ENCODE results near the gene PLCD3. TPM values are rescaled to one million over a fixed set of nuclear protein-coding genes. Genes with fewer than 3 reads are reported as not detected.

PLCD3 gene
- total RNA-seq, 2 experiments from 2014 or later = 4.6 to 5.1 TPM

DNA sequence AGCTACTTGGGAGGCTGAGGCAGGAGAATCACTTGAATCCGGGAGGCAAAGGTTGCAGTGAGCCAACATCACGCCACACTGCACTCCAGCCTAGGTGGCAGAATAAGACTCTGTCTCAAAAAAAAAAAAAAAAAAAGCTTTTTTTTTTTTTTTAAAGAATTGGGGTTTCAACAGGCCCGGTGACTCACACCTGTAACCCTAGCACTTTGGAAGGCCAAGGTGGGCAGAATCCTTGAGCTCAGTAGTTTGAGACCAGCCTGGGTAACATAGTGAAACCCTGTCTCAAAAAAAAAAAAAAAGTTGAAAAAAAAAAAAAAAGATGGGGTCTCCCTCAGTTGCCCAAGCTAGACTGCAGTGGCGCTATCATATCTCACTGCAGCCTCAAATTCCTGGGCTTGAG lies 22.7 kb upstream of the PLCD3 start:
- CTCF ChIA-PET = interaction anchor here (0.6 to 3.1 kb wide), 6 partner anchors 20 to 392 kb away, joined by 3 to 23 read pairs (median 4); partner anchors contain the start of gene ACBD4
- POLR2A ChIA-PET = interaction anchor here (0.6 to 0.9 kb wide), 5 partner anchors 8 to 785 kb away, joined by 3 to 10 read pairs (median 6); partner anchors contain the start of gene ACBD4

DNA sequence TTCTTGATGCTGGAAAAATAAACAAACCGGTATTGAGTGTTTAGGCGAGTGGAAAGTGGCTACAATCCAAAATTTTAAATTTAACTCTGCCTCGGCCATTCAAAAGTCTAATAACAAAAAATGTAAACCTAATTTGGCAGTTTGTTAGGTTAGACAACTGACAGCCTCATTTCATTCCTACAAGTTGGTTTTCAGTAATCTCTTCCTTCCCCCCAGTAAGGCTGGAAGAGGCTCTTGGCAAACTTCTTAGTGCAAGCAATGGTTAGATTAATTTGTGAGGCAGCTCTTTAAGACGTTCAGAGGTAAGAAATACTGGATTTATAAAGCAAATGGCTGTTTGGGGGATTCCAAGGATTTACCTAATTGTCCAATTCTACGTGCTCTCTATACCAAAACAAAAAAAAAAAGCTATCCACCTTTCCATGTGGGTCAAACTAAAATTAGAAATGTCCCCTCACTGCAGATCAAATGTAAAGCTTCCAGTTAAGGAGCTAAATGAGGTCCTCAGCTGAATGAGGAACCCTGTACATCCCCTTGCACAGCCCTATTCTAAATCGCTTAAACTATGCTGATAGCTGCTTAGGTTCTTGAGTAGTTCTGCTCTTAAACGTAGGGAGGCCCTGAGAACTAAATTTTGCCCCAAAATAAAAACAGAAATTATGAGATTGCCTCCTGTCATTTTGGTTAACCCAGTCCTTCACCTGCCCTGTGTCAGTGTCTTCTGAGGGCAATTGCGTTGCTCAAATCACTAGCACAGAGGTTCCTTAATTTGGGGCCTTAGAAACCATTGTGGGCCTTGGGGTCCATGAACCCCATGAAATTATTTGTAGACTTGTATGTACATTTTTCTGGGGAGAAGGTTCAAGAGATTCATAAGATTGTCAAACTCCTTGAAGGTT lies 18.8 kb upstream of the PLCD3 start:
- POLR2A ChIA-PET = interaction anchor here (0.5 to 6.2 kb wide), 7 partner anchors 9 to 929 kb away, joined by 3 to 143 read pairs (median 4); partner anchors contain the start of genes ACBD4 and HEXIM2
- CTCF ChIA-PET = interaction anchor here (0.6 to 11.1 kb wide), 10 partner anchors 9 to 78 kb away, joined by 3 to 196 read pairs (median 5); partner anchors contain the start of genes ACBD4, HEXIM2 and PLCD3

DNA sequence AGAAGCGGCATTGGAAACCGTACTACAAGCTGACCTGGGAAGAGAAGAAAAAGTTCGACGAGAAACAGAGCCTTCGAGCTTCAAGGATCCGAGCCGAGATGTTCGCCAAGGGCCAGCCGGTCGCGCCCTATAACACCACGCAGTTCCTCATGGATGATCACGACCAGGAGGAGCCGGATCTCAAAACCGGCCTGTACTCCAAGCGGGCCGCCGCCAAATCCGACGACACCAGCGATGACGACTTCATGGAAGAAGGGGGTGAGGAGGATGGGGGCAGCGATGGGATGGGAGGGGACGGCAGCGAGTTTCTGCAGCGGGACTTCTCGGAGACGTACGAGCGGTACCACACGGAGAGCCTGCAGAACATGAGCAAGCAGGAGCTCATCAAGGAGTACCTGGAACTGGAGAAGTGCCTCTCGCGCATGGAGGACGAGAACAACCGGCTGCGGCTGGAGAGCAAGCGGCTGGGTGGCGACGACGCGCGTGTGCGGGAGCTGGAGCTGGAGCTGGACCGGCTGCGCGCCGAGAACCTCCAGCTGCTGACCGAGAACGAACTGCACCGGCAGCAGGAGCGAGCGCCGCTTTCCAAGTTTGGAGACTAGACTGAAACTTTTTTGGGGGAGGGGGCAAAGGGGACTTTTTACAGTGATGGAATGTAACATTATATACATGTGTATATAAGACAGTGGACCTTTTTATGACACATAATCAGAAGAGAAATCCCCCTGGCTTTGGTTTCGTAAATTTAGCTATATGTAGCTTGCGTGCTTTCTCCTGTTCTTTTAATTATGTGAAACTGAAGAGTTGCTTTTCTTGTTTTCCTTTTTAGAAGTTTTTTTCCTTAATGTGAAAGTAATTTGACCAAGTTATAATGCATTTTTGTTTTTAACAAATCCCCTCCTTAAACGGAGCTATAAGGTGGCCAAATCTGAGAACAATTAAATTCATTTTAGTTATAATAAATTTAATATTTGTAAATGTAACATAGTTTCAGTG lies 17.7 kb upstream of the PLCD3 start:
- ChIA-PET CTCF (interaction anchor here (0.6 to 11.1 kb wide), 17 partner anchors 11 to 98 kb away, joined by 3 to 196 read pairs (median 7); partner anchors contain the start of genes ACBD4, HEXIM2 and PLCD3), POLR2A (interaction anchor here (0.6 to 6.2 kb wide), 11 partner anchors 10 to 167 kb away, joined by 3 to 143 read pairs (median 10); partner anchors contain the start of genes ACBD4, HEXIM2, MAP3K14 and NMT1)

DNA sequence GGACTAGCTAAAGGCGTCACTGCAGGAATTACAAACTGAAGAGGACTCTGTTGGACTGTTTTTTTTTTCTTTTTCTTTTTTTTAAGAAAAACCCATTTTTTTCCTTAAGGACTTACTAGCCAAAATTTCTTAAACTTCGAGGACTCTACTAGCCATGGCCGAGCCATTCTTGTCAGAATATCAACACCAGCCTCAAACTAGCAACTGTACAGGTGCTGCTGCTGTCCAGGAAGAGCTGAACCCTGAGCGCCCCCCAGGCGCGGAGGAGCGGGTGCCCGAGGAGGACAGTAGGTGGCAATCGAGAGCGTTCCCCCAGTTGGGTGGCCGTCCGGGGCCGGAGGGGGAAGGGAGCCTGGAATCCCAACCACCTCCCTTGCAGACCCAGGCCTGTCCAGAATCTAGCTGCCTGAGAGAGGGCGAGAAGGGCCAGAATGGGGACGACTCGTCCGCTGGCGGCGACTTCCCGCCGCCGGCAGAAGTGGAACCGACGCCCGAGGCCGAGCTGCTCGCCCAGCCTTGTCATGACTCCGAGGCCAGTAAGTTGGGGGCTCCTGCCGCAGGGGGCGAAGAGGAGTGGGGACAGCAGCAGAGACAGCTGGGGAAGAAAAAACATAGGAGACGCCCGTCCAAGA lies 16.8 kb upstream of the PLCD3 start:
- ChIA-PET POLR2A (interaction anchor here (0.6 to 6.2 kb wide), 15 partner anchors 10 to 253 kb away, joined by 3 to 143 read pairs (median 7); partner anchors contain the start of genes ACBD4, HEXIM2, MAP3K14 and NMT1), CTCF (interaction anchor here (1.1 to 11.1 kb wide), 18 partner anchors 10 to 1026 kb away, joined by 3 to 196 read pairs (median 6); partner anchors contain the start of genes ACBD4, HEXIM2 and PLCD3)

DNA sequence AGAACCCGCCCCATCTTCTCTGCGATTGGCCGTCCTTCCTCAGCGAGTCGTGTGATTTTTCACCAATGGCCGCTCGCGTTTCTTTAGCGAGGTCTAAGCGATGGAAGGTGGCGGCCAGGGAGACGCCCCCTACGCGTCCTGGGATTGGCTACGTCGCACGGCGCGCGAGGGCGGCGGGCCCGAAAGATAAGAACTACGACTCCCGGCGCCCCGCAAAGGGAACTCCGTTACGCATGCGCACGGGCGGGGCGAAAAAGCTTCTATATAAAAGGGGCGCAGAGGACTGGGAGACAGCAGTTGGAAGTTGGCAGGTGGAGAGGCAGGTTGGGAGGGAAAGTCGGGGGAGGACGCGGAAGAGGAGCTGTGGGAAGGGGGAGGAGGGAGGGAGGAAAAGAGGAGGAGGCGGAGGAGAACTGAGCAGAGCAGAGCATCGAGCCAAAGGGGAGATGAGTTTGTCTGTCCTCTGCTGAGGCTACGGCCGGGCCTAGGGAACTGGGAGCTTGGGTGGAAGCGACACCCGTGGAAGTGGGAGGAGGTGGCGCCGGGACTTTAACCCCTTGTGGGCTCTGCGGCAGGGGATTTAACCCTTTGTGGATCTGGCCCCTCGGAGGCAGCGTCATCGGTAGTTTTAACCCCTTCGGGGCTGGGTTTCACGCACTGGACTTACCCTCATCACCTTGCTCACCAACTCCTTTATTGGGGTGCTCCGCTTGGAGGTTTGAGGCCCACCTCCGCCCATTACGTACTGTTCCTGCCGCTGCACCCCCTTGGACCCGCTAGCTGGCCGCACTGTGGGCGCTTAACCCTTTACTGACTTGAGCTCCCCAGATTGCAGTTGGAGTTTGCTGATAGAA lies 16.1 kb upstream of the PLCD3 start, which contains the start of gene HEXIM1:
HEXIM1 (plus strand) TSS at position 293 of the 854 bp plus-strand sequence. CDS start 716 bp downstream, outside the sequence.
- ChIA-PET POLR2A (interaction anchor here (0.6 to 6.2 kb wide), 15 partner anchors 9 to 261 kb away, joined by 3 to 143 read pairs (median 7); partner anchors contain the start of genes ACBD4, HEXIM2, MAP3K14 and NMT1), CTCF (interaction anchor here (0.8 to 11.1 kb wide), 18 partner anchors 9 to 1026 kb away, joined by 3 to 196 read pairs (median 6); partner anchors contain the start of genes ACBD4, HEXIM2 and PLCD3)

DNA sequence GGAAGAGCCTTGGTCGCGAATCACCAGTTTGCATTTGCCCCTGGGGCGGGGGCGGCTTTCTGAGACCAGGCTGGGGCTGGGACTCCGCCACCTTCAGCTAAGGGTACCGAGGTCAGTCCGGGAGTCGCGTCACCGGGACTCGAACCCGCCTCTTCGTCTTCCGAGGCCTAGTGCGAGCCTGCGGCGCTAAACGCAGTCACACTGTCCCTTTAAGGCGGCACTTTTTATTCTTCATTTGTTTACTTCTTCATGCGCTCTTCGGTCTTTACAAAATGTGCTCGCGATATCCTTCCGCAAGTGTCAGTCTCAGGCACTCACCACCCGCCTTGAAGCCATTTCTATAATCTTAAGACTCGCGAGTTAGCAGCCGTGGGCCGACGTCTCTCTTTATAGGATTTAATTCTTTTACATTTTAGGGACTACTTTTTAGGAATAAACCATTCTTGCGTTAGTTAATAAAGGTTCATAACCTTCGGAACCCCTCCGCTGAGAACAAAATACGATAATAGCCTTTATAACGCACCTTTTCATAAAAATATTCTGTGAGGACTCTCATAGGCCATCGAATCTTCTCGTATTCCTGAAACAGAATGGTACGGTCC lies 15.4 kb upstream of the PLCD3 start:
- POLR2A ChIA-PET = interaction anchor here (0.6 to 6.2 kb wide), 12 partner anchors 9 to 262 kb away, joined by 4 to 143 read pairs (median 8); partner anchors contain the start of genes ACBD4, HEXIM2 and NMT1
- CTCF ChIA-PET = interaction anchor here (0.8 to 11.1 kb wide), 12 partner anchors 8 to 1025 kb away, joined by 3 to 196 read pairs (median 6); partner anchors contain the start of genes ACBD4, HEXIM2 and PLCD3

DNA sequence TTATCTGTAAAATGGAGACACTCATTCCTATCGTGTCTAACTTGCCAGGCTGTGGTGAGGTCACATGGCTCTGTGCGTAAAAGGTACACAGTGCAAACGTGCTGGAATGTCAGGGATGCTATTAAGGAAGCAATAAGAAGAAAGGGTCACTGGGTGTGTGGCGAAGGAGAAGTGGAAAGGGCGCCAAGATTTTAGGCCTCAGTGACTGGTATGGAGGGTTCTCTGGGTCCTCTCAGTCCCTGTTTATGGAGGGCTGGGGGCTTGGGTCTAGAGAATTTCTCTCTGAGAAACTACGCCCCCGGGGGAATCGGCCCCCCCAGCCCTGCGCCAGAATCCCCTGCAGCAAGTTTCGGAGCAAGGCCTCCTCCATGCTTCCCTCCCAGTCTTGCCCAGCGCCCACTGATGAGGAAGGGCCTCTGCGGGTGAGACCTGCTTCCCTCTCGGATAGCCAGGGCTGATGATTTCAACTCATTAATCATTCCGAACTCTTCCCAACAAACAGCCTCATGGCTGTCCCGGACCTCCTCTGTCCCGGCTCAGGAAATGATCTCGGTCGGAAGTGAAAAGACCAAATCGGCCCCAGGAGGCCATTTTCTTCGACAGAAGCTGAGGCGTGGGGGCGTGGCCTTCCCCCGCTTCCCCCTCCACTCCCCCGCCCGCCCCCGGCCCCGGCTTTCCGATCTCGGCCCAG lies 14.7 kb upstream of the PLCD3 start:
- ChIA-PET POLR2A (interaction anchor here (1.3 to 6.2 kb wide), 4 partner anchors 8 to 80 kb away, joined by 3 to 143 read pairs (median 39); partner anchors contain the start of genes ACBD4 and HEXIM2), CTCF (interaction anchor here (2.5 to 11.1 kb wide), 3 partner anchors 14 to 79 kb away, joined by 9 to 196 read pairs (median 103); partner anchors contain the start of genes ACBD4, HEXIM2 and PLCD3)

DNA sequence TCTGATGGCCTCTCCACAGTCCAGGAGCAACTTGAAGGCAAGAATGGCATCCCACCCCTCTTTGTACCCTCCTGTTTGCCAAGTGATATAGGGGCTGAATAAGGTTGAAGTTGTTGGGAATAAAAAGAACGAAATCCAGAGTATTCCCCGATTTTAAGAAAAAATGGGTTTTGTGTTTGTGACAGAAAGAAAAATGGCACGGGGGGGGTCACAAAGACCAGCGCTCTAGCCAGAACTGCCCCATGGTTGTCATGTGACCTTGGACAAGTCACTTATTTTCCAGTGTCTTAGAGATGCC lies 14.2 kb upstream of the PLCD3 start:
- CTCF ChIA-PET = interaction anchor here (1.0 to 11.1 kb wide), 2 partner anchors 13 to 14 kb away, joined by 3 to 196 read pairs; partner anchors contain the start of genes ACBD4 and PLCD3
- POLR2A ChIA-PET = interaction anchor here (1.3 kb wide), 1 partner anchor 9 kb away, joined by 3 read pairs; no protein-coding TSS in a partner anchor

DNA sequence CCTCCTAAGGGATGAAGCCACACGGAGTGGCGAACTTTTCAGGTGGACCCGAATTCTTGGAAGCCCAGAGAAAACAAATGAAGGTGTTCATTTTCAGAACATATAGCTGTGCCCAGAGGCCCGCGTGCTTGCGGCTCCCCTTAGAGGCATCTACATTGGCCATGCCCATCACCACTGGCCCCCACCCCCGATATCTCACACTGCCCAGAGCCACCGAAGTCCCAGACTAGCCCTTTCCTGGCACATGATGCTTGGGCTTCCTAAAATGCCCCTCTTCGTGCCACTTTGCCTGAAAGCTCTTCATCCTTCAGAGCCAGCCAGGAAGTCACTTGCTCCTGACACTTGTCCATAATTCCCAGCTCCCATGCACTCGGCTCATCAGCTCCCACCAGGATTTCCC lies 13.9 kb upstream of the PLCD3 start:
- CTCF ChIA-PET = interaction anchor here (1.0 to 11.1 kb wide), 2 partner anchors 13 to 14 kb away, joined by 3 to 196 read pairs; partner anchors contain the start of genes ACBD4 and PLCD3
- POLR2A ChIA-PET = interaction anchor here (0.6 to 1.3 kb wide), 2 partner anchors 9 to 13 kb away, joined by 3 to 9 read pairs; no protein-coding TSS in a partner anchor

DNA sequence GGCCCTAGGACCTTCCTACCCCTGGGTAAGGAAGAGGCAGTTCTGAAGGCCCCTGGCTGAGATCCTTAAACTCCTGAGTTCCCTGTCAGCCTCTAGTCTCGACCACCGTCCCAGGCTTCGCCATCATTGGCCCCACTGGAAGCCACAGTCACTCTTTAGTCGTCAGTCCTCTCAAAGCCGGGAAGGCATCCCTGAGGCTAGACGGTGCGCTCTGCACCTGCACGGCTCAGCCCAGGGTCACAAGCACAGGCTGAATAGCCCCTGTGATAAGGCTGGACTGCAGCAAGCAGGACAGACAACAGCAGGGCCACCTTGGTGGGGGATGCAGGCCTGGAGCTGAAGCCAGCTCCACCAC lies 12.7 kb upstream of the PLCD3 start:
- CTCF ChIA-PET = interaction anchor here (11.1 kb wide), 1 partner anchor 12 kb away, joined by 196 read pairs; the partner anchor contains the start of genes ACBD4 and PLCD3
- POLR2A ChIA-PET = interaction anchor here (0.7 to 1.4 kb wide), 2 partner anchors 16 to 17 kb away, joined by 5 read pairs; partner anchors contain the start of gene HEXIM2

DNA sequence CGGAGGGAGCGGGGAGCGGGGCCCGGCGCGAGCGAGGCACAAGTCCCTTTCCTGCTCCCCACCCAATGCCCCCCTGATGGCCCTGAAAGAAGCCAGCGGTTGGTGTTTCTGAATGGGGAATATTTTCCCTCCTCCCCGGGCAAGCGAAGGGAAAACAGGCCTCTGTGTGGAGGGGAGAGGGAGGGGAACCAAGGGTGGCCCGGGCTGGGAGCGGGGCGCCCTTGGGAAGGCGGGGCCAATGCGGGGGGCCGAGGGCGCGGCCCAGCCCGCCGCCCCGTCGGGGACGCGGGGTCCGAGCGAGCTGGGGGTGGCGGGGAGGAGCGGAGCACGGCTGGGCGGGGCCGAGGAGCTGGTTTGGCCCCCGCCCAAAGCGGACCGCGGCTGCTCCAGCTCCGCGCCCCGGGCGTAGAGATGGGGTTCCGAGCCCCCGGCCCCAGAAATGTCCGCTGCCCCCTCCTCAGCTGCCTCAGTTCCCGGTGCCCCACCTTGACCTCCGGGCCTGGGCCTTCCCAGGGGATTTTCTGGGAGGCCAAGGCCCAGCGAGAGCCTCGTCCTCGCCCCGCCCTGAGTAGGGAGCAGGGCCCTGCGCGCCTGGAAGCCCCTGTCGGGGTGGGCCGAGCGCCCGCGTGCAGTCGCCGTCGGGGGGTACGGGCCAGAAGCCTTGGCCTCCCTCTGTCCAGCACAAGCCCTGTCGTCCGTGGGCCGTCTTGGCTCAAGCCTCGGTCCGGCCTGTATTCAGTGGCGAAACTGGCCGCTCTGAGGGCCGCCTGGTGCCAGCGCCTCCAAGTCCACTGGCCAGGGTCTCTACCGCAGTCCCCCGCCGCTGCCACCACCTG lies 12.1 kb upstream of the PLCD3 start:
- ChIA-PET CTCF (interaction anchor here (11.1 kb wide), 1 partner anchor 11 kb away, joined by 196 read pairs; the partner anchor contains the start of genes ACBD4 and PLCD3), POLR2A (interaction anchor here (1.4 kb wide), 1 partner anchor 17 kb away, joined by 5 read pairs; the partner anchor contains the start of gene HEXIM2)

DNA sequence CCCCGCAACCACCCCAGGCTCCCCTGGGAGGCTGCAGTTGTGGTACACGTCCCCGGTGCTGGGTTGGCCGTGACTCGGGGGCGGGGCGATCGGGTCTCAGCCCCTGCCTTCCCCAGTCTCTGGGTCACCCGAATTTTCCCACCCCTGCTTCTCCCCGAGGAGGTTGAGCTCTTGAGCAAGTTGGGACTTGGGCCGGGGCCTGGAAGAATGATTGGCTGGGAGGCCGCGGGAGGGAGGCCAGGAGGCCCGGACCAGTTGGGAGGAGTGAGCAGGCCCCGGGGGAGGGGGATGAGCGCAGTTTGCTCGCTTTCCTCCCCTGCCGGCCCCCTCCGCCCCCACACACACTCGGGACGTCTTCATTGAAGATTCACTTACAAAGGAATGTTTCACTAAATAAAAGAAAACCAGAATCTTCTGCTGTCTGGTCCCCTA lies 11.5 kb upstream of the PLCD3 start:
- ChIA-PET CTCF (interaction anchor here (0.8 to 11.1 kb wide), 2 partner anchors 11 to 53 kb away, joined by 4 to 196 read pairs; partner anchors contain the start of genes ACBD4 and PLCD3), POLR2A (interaction anchor here (1.4 kb wide), 1 partner anchor 18 kb away, joined by 5 read pairs; the partner anchor contains the start of gene HEXIM2)

DNA sequence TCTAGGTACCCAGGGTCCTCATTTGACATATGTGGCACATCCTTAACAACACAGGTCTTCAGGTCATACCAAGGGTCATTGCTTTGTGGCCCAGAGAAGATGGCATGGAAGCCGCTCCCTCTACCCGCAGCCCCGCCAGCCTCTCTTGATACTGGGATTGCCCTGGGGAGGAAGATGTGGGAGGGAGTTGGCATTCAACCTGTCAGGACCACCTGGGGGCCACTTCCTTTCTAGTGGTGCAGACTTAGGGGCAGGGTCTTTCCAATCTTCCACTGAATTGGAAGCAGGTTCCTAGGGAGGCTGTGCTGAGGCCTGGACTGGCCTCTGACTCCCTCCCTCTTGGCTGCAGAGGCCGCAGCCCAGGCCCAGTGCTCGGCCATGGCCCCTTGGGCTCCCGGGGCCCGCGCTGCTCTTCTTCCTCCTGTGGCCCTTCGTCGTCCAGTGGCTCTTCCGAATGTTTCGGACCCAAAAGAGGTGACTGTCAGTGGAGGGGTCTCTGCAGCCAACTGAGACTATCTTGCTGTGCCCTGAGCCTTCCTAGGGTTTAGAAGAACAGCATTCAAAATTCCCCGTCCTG lies 10.9 kb upstream of the PLCD3 start:
- ChIA-PET CTCF (interaction anchor here (0.6 to 11.1 kb wide), 3 partner anchors 10 to 54 kb away, joined by 3 to 196 read pairs (median 4); partner anchors contain the start of genes ACBD4 and PLCD3), POLR2A (interaction anchor here (1.4 kb wide), 1 partner anchor 18 kb away, joined by 5 read pairs; the partner anchor contains the start of gene HEXIM2)

All from activated CD8-positive, alpha-beta memory T cell treated with anti-CD3 and anti-CD28 coated beads for 36 hours (primary cell).